ENCODE measurements around the gene SLC9C1. TPM values are rescaled to one million over a fixed set of nuclear protein-coding genes. Genes with fewer than 3 reads are reported as not detected.

Gene SLC9C1
- total RNA-seq, 1 donor from 2014 or later, result 2.2 TPM

DNA sequence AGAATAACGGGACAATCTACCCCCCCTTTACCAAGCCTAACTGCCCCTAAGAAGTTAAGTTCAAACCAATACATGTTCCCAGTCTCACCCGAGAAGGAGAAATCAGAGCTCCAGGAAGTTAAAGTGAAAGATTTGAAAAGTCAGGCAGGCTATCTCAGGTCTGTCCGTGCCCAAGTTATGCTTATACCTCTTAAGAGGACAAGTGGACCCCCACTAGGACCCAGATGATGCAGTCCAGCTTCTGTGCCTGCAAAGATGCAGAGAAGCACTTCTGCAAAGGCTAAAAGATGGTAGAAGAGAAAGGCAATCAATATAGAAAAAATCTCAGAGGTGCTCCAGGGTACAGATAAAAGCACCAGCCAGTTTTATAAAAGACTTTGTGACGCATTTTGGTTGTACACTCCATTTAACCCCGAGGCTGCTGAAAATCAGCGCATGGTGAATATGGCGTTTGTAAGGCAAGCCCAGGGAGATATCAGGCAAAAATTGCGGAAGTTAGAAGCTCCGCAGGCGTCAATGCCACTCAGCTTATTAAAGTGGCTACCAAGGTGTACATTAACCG, 9.8 kb upstream of the SLC9C1 start:
- TF ChIP-seq, protein P1, sequence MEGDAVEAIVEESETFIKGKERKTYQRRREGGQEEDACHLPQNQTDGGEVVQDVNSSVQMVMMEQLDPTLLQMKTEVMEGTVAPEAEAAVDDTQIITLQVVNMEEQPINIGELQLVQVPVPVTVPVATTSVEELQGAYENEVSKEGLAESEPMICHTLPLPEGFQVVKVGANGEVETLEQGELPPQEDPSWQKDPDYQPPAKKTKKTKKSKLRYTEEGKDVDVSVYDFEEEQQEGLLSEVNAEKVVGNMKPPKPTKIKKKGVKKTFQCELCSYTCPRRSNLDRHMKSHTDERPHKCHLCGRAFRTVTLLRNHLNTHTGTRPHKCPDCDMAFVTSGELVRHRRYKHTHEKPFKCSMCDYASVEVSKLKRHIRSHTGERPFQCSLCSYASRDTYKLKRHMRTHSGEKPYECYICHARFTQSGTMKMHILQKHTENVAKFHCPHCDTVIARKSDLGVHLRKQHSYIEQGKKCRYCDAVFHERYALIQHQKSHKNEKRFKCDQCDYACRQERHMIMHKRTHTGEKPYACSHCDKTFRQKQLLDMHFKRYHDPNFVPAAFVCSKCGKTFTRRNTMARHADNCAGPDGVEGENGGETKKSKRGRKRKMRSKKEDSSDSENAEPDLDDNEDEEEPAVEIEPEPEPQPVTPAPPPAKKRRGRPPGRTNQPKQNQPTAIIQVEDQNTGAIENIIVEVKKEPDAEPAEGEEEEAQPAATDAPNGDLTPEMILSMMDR (IDR thresholded peaks at IDR 0.05; ENCODE audit: insufficient read depth, low read length, poor library complexity, severe bottlenecking), result no peak
- Histone ChIP-seq H3K36me3 (ENCODE audit: control insufficient read depth, insufficient read depth, low read length) (no peaks in the 10 kb centered on the region), H3K4me3 (ENCODE audit: low read depth, low read length) (peak overlapping the region; percentile 34), H3K27me3 (ENCODE audit: control insufficient read depth, insufficient read depth, low read length) (no peaks in the 10 kb centered on the region)
- DNase-seq (ENCODE audit: low read depth), result no peak

GRCh38 chr3:112302881-112303763, 9.1 kb upstream of the SLC9C1 start:
- DNase-seq (ENCODE audit: low read depth), result no peak
- Histone ChIP-seq H3K4me3 (ENCODE audit: low read depth, low read length) (peak overlapping the region; percentile 34), H3K27me3 (ENCODE audit: control insufficient read depth, insufficient read depth, low read length) (no peaks in the 10 kb centered on the region), H3K36me3 (ENCODE audit: control insufficient read depth, insufficient read depth, low read length) (no peaks in the 10 kb centered on the region)
- TF ChIP-seq, protein P1 (IDR thresholded peaks at IDR 0.05; ENCODE audit: insufficient read depth, low read length, poor library complexity, severe bottlenecking), result no peak

DNA sequence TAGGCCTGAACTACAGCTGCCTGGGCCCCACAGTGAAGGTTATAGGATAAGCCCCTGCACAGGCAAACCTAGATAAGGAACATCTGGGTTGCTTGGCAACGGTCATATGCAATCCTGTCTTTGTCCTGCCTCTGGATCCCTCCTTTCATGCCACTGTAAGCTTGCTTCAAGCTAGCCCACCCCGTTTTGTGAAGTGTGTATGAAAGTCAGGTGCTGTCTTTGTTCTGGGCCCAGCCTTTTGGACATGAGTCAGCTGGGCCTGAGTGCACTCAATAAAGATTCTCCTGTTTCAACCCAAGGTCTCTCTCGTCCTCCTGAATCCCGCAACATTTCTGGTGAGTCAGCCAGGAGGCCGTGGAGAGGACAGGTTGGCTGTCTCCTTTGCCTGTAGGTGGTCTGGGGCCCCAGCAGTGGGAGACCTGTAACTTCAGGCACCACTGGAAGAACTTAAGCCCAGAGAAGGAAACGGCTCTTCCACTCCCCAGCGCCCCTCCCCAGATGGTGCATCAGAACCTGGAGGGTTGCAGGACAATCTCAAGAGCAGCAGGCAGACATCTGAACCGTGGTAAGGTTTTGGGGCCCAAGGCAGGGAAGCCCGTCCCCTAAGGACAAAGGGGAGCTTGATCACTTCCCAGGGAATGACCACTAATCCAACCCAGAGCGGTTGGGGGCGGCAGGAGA, 8.3 kb upstream of the SLC9C1 start:
- no peak for DNase-seq (ENCODE audit: low read depth)
- H3K27me3 ChIP-seq (ENCODE audit: control insufficient read depth, insufficient read depth, low read length), result no peaks in the 10 kb centered on the region
- H3K4me3 ChIP-seq (ENCODE audit: low read depth, low read length), result no peak overlapping the region
- H3K36me3 ChIP-seq (ENCODE audit: control insufficient read depth, insufficient read depth, low read length), result no peaks in the 10 kb centered on the region
- TF ChIP-seq, protein P1 (IDR thresholded peaks at IDR 0.05; ENCODE audit: insufficient read depth, low read length, poor library complexity, severe bottlenecking), result no peak

- DNase-seq (ENCODE audit: low read depth), result no peak
- no peaks in the 10 kb centered on the region for H3K27me3 ChIP-seq (ENCODE audit: control insufficient read depth, insufficient read depth, low read length)
- TF ChIP-seq, protein P1 (IDR thresholded peaks at IDR 0.05; ENCODE audit: insufficient read depth, low read length, poor library complexity, severe bottlenecking), result no peak
- H3K36me3 ChIP-seq (ENCODE audit: control insufficient read depth, insufficient read depth, low read length), result no peaks in the 10 kb centered on the region
- no peak overlapping the region for H3K4me3 ChIP-seq (ENCODE audit: low read depth, low read length)
Observed at GRCh38 chr3:112298781-112299180, 4.8 kb upstream of the SLC9C1 start.

DNA sequence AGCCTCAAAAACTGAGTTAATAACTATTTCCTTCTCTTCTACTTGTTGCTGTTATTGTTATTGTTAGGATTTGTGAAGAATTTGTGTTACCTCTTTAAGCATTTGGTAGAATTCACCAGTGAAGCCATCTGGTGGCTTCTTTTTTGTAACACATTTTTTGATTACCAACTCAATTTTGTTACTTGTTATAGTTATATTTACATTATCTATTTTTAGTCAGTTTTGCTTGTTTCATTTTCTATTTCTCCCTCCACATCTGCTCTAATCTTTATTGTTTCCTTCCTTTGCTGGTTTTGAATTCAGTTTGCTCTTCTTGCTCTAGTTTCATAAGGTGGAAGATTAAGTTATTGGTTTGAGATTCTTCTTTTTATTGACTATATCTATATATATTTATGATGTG, 3.7 kb upstream of the SLC9C1 start:
- H3K36me3 ChIP-seq (ENCODE audit: control insufficient read depth, insufficient read depth, low read length), result no peaks in the 10 kb centered on the region
- H3K27me3 ChIP-seq (ENCODE audit: control insufficient read depth, insufficient read depth, low read length), result no peaks in the 10 kb centered on the region
- TF ChIP-seq, protein P1 (IDR thresholded peaks at IDR 0.05; ENCODE audit: insufficient read depth, low read length, poor library complexity, severe bottlenecking), result no peak
- DNase-seq (ENCODE audit: low read depth), result no peak
- H3K4me3 ChIP-seq (ENCODE audit: low read depth, low read length), result no peak overlapping the region

Data from kidney epithelial cell (primary cell).